Measurements from ENCODE around the gene PCDHB7. TPM values are rescaled to one million over a fixed set of nuclear protein-coding genes. Genes with fewer than 3 reads are reported as not detected.
"Not testable (repeated sequence)": the region's sequence is repeated elsewhere in the genome, so short reads cannot be mapped to it uniquely, and the experiment has no call there.

Gene PCDHB7
- total and polyA plus RNA-seq, 2 of the 4 experiments (the other 2 are of a cell fraction) = 0.18 to 0.38 TPM

- H3K79me1 ChIP-seq (ENCODE audit: low read depth in 1 of 2, low read length in 2 of 2); H2BK15ac ChIP-seq (ENCODE audit: low read depth, low read length); in situ Hi-C loops (cut with MboI; ENCODE audit: low sequenced_read_pairs); H3K14ac ChIP-seq (replicated peaks; ENCODE audit: low read depth, low read length); H4K5ac ChIP-seq (ENCODE audit: low read depth, low read length); H3K4me3 ChIP-seq (ENCODE audit: insufficient read depth, low read depth, low read length); H3K27ac ChIP-seq (ENCODE audit: insufficient read depth, low read length); ATAC-seq (ENCODE audit: low read depth); H2AK5ac ChIP-seq (ENCODE audit: low read depth, low read length); H3K18ac ChIP-seq (ENCODE audit: low read depth, low read length); H3K23ac ChIP-seq (ENCODE audit: low read depth, low read length); H2BK5ac ChIP-seq (ENCODE audit: low read depth, low read length, poor library complexity, severe bottlenecking); H2AK9ac ChIP-seq (replicated peaks; ENCODE audit: low read depth, low read length, poor library complexity); H3K4ac ChIP-seq (ENCODE audit: low read depth, low read length); H3K9me1 ChIP-seq (ENCODE audit: insufficient read depth, low read length); intact Hi-C loops (cut with micrococcal nuclease); H3K4me2 ChIP-seq (ENCODE audit: low read depth, low read length); BruUV-seq (replicated peaks); H2BK20ac ChIP-seq (ENCODE audit: low read depth, low read length); POLR2A ChIA-PET (ENCODE audit: unreplicated experiment); DNase-seq; H2AFZ ChIP-seq (replicated peaks; ENCODE audit: low read length, poor library complexity); H3K9ac ChIP-seq (ENCODE audit: low read depth, low read length); CTCF ChIA-PET; dilution Hi-C loops (cut with HindIII; ENCODE audit: low sequenced_read_pairs, unreplicated experiment); H3K27me3 ChIP-seq (ENCODE audit: control insufficient read depth, insufficient read depth, low read length); H4K20me1 ChIP-seq (ENCODE audit: insufficient read depth, low read length); H2BK120ac ChIP-seq (ENCODE audit: low read depth, low read length); H3K56ac ChIP-seq (ENCODE audit: extremely low read depth, insufficient read depth, low read length); H3K4me1 ChIP-seq (ENCODE audit: control insufficient read depth, insufficient read depth, low read length); H3K36me3 ChIP-seq (ENCODE audit: control insufficient read depth, insufficient read depth, low read length); H4K8ac ChIP-seq (ENCODE audit: low read depth in 2 of 2, low read length in 2 of 2); H4K91ac ChIP-seq (ENCODE audit: insufficient read depth, low read depth, low read length): not testable (repeated sequence)
- 4% methylated on average over 4 of the region's 40 CpGs; no CpG with 5 or more reads in 1 of the 2 experiments for WGBS, 2 experiments (ENCODE audit: extremely low coverage in 2 of 2, insufficient read length in 1 of 2)
- H3K9me3 ChIP-seq (ENCODE audit: control insufficient read depth, insufficient read depth, low read length) = peaks cover 21% of the 10 kb centered on the region
Observed at GRCh38 chr5:141224844-141225243, 52.4 kb downstream of the PCDHB7 start.

GRCh38 chr5:141225421-141225820 is 53.0 kb downstream of the PCDHB7 start:
- no CpG with 5 or more reads among the region's 30 CpGs for WGBS, 2 experiments (ENCODE audit: extremely low coverage in 2 of 2, insufficient read length in 1 of 2)
- BruUV-seq (replicated peaks); H4K5ac ChIP-seq (ENCODE audit: low read depth, low read length); H3K56ac ChIP-seq (ENCODE audit: extremely low read depth, insufficient read depth, low read length); H3K4ac ChIP-seq (ENCODE audit: low read depth, low read length); H2AK9ac ChIP-seq (replicated peaks; ENCODE audit: low read depth, low read length, poor library complexity); H3K9ac ChIP-seq (ENCODE audit: low read depth, low read length); ATAC-seq (ENCODE audit: low read depth); H3K79me1 ChIP-seq (ENCODE audit: low read depth in 1 of 2, low read length in 2 of 2); dilution Hi-C loops (cut with HindIII; ENCODE audit: low sequenced_read_pairs, unreplicated experiment); H4K8ac ChIP-seq (ENCODE audit: low read depth in 2 of 2, low read length in 2 of 2); H2BK15ac ChIP-seq (ENCODE audit: low read depth, low read length); POLR2A ChIA-PET (ENCODE audit: unreplicated experiment); DNase-seq; H4K91ac ChIP-seq (ENCODE audit: insufficient read depth, low read depth, low read length); H3K4me1 ChIP-seq (ENCODE audit: control insufficient read depth, insufficient read depth, low read length); H3K27ac ChIP-seq (ENCODE audit: insufficient read depth, low read length); H2BK120ac ChIP-seq (ENCODE audit: low read depth, low read length); H2BK5ac ChIP-seq (ENCODE audit: low read depth, low read length, poor library complexity, severe bottlenecking); H2AK5ac ChIP-seq (ENCODE audit: low read depth, low read length); H4K20me1 ChIP-seq (ENCODE audit: insufficient read depth, low read length); H3K36me3 ChIP-seq (ENCODE audit: control insufficient read depth, insufficient read depth, low read length); H3K4me2 ChIP-seq (ENCODE audit: low read depth, low read length); H3K14ac ChIP-seq (replicated peaks; ENCODE audit: low read depth, low read length); H3K18ac ChIP-seq (ENCODE audit: low read depth, low read length); H3K23ac ChIP-seq (ENCODE audit: low read depth, low read length); H3K4me3 ChIP-seq (ENCODE audit: insufficient read depth, low read depth, low read length); intact Hi-C loops (cut with micrococcal nuclease); in situ Hi-C loops (cut with MboI; ENCODE audit: low sequenced_read_pairs); H2AFZ ChIP-seq (replicated peaks; ENCODE audit: low read length, poor library complexity); H3K27me3 ChIP-seq (ENCODE audit: control insufficient read depth, insufficient read depth, low read length); H2BK20ac ChIP-seq (ENCODE audit: low read depth, low read length); H3K9me1 ChIP-seq (ENCODE audit: insufficient read depth, low read length): not testable (repeated sequence)
- CTCF ChIA-PET = interaction anchor here (1.2 kb wide), 1 partner anchor 338 kb away, joined by 3 read pairs; no protein-coding TSS in a partner anchor
- peaks cover 21% of the 10 kb centered on the region for H3K9me3 ChIP-seq (ENCODE audit: control insufficient read depth, insufficient read depth, low read length)

All from IMR-90 (cell line).